ENCODE measurements around the gene GNAT3.

DNA sequence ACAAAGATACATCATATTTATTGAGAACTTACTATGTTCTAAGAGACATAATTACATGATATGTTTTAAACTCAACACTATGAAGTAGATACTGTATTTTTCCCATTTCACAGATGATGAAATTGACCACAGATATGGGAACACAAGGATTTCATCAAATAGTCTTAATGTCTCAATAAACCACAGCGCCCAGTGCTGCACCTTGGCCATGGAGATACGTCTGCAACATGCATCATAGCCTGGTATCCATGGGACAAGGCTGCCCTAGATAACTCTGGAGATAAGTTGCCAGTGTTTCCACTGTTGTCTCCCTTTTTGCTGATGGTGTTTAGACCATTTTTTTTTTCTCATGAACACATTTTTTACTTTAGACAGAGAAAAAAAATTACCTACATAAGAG is 97.5 kb downstream of the GNAT3 start:
- TF ChIP-seq, protein P1, sequence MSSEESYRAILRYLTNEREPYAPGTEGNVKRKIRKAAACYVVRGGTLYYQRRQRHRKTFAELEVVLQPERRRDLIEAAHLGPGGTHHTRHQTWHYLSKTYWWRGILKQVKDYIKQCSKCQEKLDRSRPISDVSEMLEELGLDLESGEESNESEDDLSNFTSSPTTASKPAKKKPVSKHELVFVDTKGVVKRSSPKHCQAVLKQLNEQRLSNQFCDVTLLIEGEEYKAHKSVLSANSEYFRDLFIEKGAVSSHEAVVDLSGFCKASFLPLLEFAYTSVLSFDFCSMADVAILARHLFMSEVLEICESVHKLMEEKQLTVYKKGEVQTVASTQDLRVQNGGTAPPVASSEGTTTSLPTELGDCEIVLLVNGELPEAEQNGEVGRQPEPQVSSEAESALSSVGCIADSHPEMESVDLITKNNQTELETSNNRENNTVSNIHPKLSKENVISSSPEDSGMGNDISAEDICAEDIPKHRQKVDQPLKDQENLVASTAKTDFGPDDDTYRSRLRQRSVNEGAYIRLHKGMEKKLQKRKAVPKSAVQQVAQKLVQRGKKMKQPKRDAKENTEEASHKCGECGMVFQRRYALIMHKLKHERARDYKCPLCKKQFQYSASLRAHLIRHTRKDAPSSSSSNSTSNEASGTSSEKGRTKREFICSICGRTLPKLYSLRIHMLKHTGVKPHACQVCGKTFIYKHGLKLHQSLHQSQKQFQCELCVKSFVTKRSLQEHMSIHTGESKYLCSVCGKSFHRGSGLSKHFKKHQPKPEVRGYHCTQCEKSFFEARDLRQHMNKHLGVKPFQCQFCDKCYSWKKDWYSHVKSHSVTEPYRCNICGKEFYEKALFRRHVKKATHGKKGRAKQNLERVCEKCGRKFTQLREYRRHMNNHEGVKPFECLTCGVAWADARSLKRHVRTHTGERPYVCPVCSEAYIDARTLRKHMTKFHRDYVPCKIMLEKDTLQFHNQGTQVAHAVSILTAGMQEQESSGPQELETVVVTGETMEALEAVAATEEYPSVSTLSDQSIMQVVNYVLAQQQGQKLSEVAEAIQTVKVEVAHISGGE (tag by site-specific recombination; conservative IDR thresholded peaks at IDR 0.05; ENCODE audit: low read depth) = no peak
- no peak for TF ChIP-seq ZBTB8A (tag by site-specific recombination; IDR thresholded peaks at IDR 0.05)
- TF ChIP-seq, protein P2, sequence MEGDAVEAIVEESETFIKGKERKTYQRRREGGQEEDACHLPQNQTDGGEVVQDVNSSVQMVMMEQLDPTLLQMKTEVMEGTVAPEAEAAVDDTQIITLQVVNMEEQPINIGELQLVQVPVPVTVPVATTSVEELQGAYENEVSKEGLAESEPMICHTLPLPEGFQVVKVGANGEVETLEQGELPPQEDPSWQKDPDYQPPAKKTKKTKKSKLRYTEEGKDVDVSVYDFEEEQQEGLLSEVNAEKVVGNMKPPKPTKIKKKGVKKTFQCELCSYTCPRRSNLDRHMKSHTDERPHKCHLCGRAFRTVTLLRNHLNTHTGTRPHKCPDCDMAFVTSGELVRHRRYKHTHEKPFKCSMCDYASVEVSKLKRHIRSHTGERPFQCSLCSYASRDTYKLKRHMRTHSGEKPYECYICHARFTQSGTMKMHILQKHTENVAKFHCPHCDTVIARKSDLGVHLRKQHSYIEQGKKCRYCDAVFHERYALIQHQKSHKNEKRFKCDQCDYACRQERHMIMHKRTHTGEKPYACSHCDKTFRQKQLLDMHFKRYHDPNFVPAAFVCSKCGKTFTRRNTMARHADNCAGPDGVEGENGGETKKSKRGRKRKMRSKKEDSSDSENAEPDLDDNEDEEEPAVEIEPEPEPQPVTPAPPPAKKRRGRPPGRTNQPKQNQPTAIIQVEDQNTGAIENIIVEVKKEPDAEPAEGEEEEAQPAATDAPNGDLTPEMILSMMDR (tag by site-specific recombination; IDR thresholded peaks at IDR 0.05) = no peak
